Natural killer cell (primary cell): Measurements from ENCODE around the gene KANSL1. TPM values are rescaled to one million over a fixed set of nuclear protein-coding genes. Genes with fewer than 3 reads are reported as not detected.
"Not testable (repeated sequence)": the region's sequence is repeated elsewhere in the genome, so short reads cannot be mapped to it uniquely, and the experiment has no call there.

Experiments used
- ATAC-seq, 3 donors: fragments of 150-1000 bp in 2 of 3; fragments of 200-7000 bp in 1 of 3; cut with Tn5 transposase; 1 replicate in 1 of 3; 2 replicates in 2 of 3; pipeline ENCODE4 v1.10.0; 2021; ENCODE audit warnings: mild to moderate bottlenecking in 2 of 3, moderate library complexity in 2 of 3
- DNase-seq, 2 donors: peaks; one replicate each; pipeline versions ENCODE4 v3.0.0 to v3.0.0-alpha.2; 2013 to 2021; ENCODE audit warnings: mixed read lengths in 1 of 2
- H3K27ac ChIP-seq: one replicate; pipeline ENCODE4 v1.5.1; 2013; ENCODE audit warnings: mild to moderate bottlenecking, low read length
- H3K27me3 ChIP-seq: one replicate; pipeline ENCODE4 v1.6.1; 2013; ENCODE audit warnings: low read length; ENCODE audit not compliant: control insufficient read depth, insufficient read depth
- H3K36me3 ChIP-seq: one replicate; pipeline ENCODE4 v1.6.1; 2013; ENCODE audit warnings: low read length; ENCODE audit not compliant: control insufficient read depth, insufficient read depth
- H3K4me1 ChIP-seq: one replicate; pipeline ENCODE4 v1.6.1; 2013; ENCODE audit warnings: low read length; ENCODE audit not compliant: control insufficient read depth, insufficient read depth
- H3K4me3 ChIP-seq: one replicate; pipeline ENCODE4 v1.5.1; 2013; ENCODE audit warnings: low read length
- H3K9me3 ChIP-seq: one replicate; pipeline ENCODE4 v1.6.1; 2013; ENCODE audit warnings: low read length; ENCODE audit not compliant: control insufficient read depth, insufficient read depth
- H3K27ac Mint-ChIP-seq, 2 donors: one replicate each; pipeline ENCODE4 v1.8.0; 2022; ENCODE audit warnings: mild to moderate bottlenecking in 2 of 2, mixed read lengths in 2 of 2, moderate library complexity in 1 of 2
- H3K27me3 Mint-ChIP-seq, 2 donors: one replicate each; pipeline ENCODE4 v1.8.0; 2022; ENCODE audit warnings: low read depth in 2 of 2, mixed read lengths in 2 of 2
- H3K36me3 Mint-ChIP-seq: one replicate; pipeline ENCODE4 v1.8.0; 2022; ENCODE audit warnings: mixed read lengths
- H3K4me1 Mint-ChIP-seq, 2 donors: one replicate each; pipeline ENCODE4 v1.8.0; 2022; ENCODE audit warnings: mixed read lengths in 2 of 2
- H3K4me3 Mint-ChIP-seq: one replicate; pipeline ENCODE4 v1.8.0; 2022; ENCODE audit warnings: mild to moderate bottlenecking, moderate library complexity, mixed read lengths
- H3K9me3 Mint-ChIP-seq, 2 donors: one replicate each; pipeline ENCODE4 v1.8.0; 2022; ENCODE audit warnings: mixed read lengths in 2 of 2
- whole genome bisulfite sequencing: methylation state at CpG from one replicate; pipeline ENCODE4 v1.1.7; 2013; ENCODE audit warnings: missing lambda C conversion rate; ENCODE audit not compliant: insufficient coverage; 5-methylcytosine and 5-hydroxymethylcytosine counted together
- intact Hi-C: fragments of 100-400 bp; cut with micrococcal nuclease; formaldehyde crosslinking; loops from one replicate; pipeline ENCODE4 v1.14.2; 2022
- total RNA-seq, 4 donors: library from RNA; stranded (reverse); fragments of 120-200 nt in 1 of 4; gene quantifications; one replicate each; pipeline versions ENCODE4 v1.2.3 to v1.2.4, GENCODE V29; 2013 to 2022
- TF ChIP-seq, protein P1 (sequence below): fragments of 200-600 bp; IDR thresholded peaks from one replicate; pipeline ENCODE4 v1.8.0; 2022; ENCODE audit warnings: antibody characterized with exemption

The KANSL1 gene
- total RNA-seq, 3 donors from 2014 or later (not counting 1 experiment from before 2014, with no cell fraction given) = 202 to 240 (median 220) TPM

DNA sequence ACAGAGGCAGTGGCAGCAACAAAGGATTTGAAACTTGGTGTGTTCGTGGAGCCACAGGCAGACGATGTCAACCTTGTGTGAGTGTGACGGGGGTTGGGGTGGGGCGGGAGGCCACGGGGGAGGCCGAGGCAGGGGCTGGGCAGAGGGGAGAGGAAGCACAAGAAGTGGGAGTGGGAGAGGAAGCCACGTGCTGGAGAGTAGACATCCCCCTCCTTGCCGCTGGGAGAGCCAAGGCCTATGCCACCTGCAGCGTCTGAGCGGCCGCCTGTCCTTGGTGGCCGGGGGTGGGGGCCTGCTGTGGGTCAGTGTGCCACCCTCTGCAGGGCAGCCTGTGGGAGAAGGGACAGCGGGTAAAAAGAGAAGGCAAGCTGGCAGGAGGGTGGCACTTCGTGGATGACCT, 168.6 kb downstream of the KANSL1 start:
- TF ChIP-seq, protein P1, sequence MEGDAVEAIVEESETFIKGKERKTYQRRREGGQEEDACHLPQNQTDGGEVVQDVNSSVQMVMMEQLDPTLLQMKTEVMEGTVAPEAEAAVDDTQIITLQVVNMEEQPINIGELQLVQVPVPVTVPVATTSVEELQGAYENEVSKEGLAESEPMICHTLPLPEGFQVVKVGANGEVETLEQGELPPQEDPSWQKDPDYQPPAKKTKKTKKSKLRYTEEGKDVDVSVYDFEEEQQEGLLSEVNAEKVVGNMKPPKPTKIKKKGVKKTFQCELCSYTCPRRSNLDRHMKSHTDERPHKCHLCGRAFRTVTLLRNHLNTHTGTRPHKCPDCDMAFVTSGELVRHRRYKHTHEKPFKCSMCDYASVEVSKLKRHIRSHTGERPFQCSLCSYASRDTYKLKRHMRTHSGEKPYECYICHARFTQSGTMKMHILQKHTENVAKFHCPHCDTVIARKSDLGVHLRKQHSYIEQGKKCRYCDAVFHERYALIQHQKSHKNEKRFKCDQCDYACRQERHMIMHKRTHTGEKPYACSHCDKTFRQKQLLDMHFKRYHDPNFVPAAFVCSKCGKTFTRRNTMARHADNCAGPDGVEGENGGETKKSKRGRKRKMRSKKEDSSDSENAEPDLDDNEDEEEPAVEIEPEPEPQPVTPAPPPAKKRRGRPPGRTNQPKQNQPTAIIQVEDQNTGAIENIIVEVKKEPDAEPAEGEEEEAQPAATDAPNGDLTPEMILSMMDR = no peak
- WGBS = 82% methylated on average over 14 of the region's 14 CpGs
- intact Hi-C loops = no loop called here
- DNase-seq (no peak), ATAC-seq (no peak)
- Mint-ChIP-seq H3K36me3 (no peaks in the 10 kb centered on the region), H3K27me3 (no peaks in the 10 kb centered on the region), H3K9me3 (no peaks in the 10 kb centered on the region), H3K27ac (peak overlapping the region; percentile 83 to 90), H3K4me3 (no peak overlapping the region), H3K4me1 (peaks cover 51 to 62% of the 10 kb centered on the region in 2 donors)
- H3K4me1 ChIP-seq = peaks cover 56% of the 10 kb centered on the region
- peaks cover 6% of the 10 kb centered on the region for H3K36me3 ChIP-seq
- no peaks in the 10 kb centered on the region for H3K9me3 ChIP-seq
- H3K27ac ChIP-seq = no peak overlapping the region
- H3K27me3 ChIP-seq = no peaks in the 10 kb centered on the region
- H3K4me3 ChIP-seq = no peak overlapping the region

DNA sequence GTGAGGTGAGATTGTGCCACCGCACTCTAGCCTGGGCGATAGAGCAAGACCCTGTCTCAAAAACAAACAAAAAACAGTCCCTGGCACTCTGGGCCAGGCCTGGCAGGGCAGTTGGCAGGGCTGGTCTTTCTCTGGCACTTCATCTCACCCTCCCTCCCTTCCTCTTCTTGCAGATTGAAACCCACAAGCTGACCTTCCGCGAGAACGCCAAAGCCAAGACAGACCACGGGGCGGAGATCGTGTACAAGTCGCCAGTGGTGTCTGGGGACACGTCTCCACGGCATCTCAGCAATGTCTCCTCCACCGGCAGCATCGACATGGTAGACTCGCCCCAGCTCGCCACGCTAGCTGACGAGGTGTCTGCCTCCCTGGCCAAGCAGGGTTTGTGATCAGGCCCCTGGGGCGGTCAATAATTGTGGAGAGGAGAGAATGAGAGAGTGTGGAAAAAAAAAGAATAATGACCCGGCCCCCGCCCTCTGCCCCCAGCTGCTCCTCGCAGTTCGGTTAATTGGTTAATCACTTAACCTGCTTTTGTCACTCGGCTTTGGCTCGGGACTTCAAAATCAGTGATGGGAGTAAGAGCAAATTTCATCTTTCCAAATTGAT, 169.3 kb downstream of the KANSL1 start:
- Histone ChIP-seq H3K4me1 (peaks cover 63% of the 10 kb centered on the region), H3K27me3 (no peaks in the 10 kb centered on the region), H3K9me3 (no peaks in the 10 kb centered on the region), H3K36me3 (peaks cover 6% of the 10 kb centered on the region), H3K27ac (no peak overlapping the region), H3K4me3 (no peak overlapping the region)
- TF ChIP-seq, protein P1 = no peak
- peaks cover 50 to 60% of the 10 kb centered on the region in 2 donors for H3K4me1 Mint-ChIP-seq
- peak overlapping the region; percentile 40 for H3K4me3 Mint-ChIP-seq
- intact Hi-C loops = no loop called here
- H3K9me3 Mint-ChIP-seq = no peaks in the 10 kb centered on the region
- H3K36me3 Mint-ChIP-seq = no peaks in the 10 kb centered on the region
- 80% methylated on average over 24 of the region's 24 CpGs for WGBS
- no peak for DNase-seq
- H3K27me3 Mint-ChIP-seq = no peaks in the 10 kb centered on the region
- peak overlapping the region; percentile 83 to 90 for H3K27ac Mint-ChIP-seq
- no peak for ATAC-seq

- DNase-seq, H3K36me3 ChIP-seq, intact Hi-C loops, ATAC-seq, H3K9me3 ChIP-seq, H3K27me3 ChIP-seq, H3K27me3 Mint-ChIP-seq, H3K9me3 Mint-ChIP-seq, H3K36me3 Mint-ChIP-seq, H3K4me3 ChIP-seq, H3K27ac ChIP-seq: not testable (repeated sequence)
- peak overlapping the region; percentile 83 to 90 for H3K27ac Mint-ChIP-seq
- H3K4me3 Mint-ChIP-seq = peak overlapping the region; percentile 2
- WGBS = 98% methylated on average over 7 of the region's 7 CpGs
- H3K4me1 ChIP-seq = peaks cover 68% of the 10 kb centered on the region
- peaks cover 54 to 62% of the 10 kb centered on the region in 2 donors for H3K4me1 Mint-ChIP-seq
Measured at GRCh38 chr17:46023366-46023765, 169.9 kb downstream of the KANSL1 start.

GRCh38 chr17:46020998-46021397, 172.2 kb downstream of the KANSL1 start:
- Histone ChIP-seq H3K27me3 (no peaks in the 10 kb centered on the region), H3K27ac (peak overlapping the region; percentile 94), H3K4me3 (no peak overlapping the region), H3K9me3 (no peaks in the 10 kb centered on the region), H3K36me3 (peaks cover 2% of the 10 kb centered on the region), H3K4me1 (peaks cover 60% of the 10 kb centered on the region)
- TF ChIP-seq, protein P1 = no peak
- no peaks in the 10 kb centered on the region for H3K27me3 Mint-ChIP-seq
- DNase-seq (no peak), ATAC-seq (no peak)
- intact Hi-C loops = loop anchor here (1.0 to 2.0 kb wide), 2 partner anchors 173 to 244 kb away; no protein-coding TSS in a partner anchor
- H3K27ac Mint-ChIP-seq = peak overlapping the region; percentile 93 to 99
- H3K9me3 Mint-ChIP-seq = no peaks in the 10 kb centered on the region
- WGBS = 95% methylated on average over 12 of the region's 12 CpGs
- peaks cover 51 to 58% of the 10 kb centered on the region in 2 donors for H3K4me1 Mint-ChIP-seq
- H3K36me3 Mint-ChIP-seq = no peaks in the 10 kb centered on the region
- no peak overlapping the region for H3K4me3 Mint-ChIP-seq
